Measurements from ENCODE around the gene USP24.

DNA sequence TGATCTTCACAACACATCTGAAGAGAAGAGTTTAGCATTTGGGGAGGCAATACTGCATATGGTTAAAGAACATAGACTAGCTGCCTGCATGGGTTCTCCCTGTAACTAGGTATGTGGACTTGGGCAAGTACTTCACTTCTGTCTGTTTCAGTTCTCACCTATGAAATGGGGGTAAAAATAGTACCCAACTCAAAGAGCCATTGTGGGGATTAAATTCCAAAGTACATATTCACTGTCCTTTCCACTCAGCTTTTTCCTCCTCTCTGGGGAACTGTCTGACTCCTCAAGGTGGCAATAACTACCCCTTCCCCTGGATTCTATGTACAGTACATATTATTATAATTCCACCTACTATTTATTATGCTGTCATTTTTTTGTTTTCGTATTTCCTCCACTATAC is 44.7 kb downstream of the USP24 start:
- TF ChIP-seq EZH2 (IDR thresholded peaks at IDR 0.05; ENCODE audit: insufficient read depth, low read length), result no peak
- TF ChIP-seq, protein P1, sequence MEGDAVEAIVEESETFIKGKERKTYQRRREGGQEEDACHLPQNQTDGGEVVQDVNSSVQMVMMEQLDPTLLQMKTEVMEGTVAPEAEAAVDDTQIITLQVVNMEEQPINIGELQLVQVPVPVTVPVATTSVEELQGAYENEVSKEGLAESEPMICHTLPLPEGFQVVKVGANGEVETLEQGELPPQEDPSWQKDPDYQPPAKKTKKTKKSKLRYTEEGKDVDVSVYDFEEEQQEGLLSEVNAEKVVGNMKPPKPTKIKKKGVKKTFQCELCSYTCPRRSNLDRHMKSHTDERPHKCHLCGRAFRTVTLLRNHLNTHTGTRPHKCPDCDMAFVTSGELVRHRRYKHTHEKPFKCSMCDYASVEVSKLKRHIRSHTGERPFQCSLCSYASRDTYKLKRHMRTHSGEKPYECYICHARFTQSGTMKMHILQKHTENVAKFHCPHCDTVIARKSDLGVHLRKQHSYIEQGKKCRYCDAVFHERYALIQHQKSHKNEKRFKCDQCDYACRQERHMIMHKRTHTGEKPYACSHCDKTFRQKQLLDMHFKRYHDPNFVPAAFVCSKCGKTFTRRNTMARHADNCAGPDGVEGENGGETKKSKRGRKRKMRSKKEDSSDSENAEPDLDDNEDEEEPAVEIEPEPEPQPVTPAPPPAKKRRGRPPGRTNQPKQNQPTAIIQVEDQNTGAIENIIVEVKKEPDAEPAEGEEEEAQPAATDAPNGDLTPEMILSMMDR (IDR thresholded peaks at IDR 0.05; ENCODE audit: insufficient read depth, low read depth, low read length), result no peak

Measured in astrocyte (in vitro differentiated cells and primary cell).